Activated T-helper 1 cell treated with Interleukin-2 at 50 U/mL for 16 hours (primary cell): ENCODE results near the gene SLC16A12.
"Not testable (repeated sequence)": the region's sequence is repeated elsewhere in the genome, so short reads cannot be mapped to it uniquely, and the experiment has no call there.

Experiments
- DNase-seq: peaks from one replicate; pipeline ENCODE4 v3.0.0-alpha.2; 2020; ENCODE audit warnings: low read depth

The SLC16A12 gene

GRCh38 chr10:89414879-89415821, 120.2 kb downstream of the SLC16A12 start:
- DNase-seq, result peak; percentile 14

GRCh38 chr10:89414146-89414878, 121.1 kb downstream of the SLC16A12 start, which contains the start of gene IFIT5:
Gene IFIT5 (plus strand): TSS chr10:89414568. CDS start chr10:89414799, 231 bp downstream.
- peak; percentile 52 for DNase-seq

GRCh38 chr10:89413398-89413912, 121.9 kb downstream of the SLC16A12 start:
- no peak for DNase-seq

GRCh38 chr10:89412276-89412675, 123.1 kb downstream of the SLC16A12 start:
- not testable (repeated sequence) for DNase-seq

GRCh38 chr10:89411135-89411534, 124.3 kb downstream of the SLC16A12 start:
- DNase-seq, result not testable (repeated sequence)

GRCh38 chr10:89410551-89410950, 124.8 kb downstream of the SLC16A12 start:
- DNase-seq, result not testable (repeated sequence)

- DNase-seq, result not testable (repeated sequence)
Measured at GRCh38 chr10:89409282-89409681, 126.1 kb downstream of the SLC16A12 start.

GRCh38 chr10:89407792-89408191, 127.6 kb downstream of the SLC16A12 start:
- not testable (repeated sequence) for DNase-seq

- not testable (repeated sequence) for DNase-seq
Measured at GRCh38 chr10:89406178-89406577, 129.2 kb downstream of the SLC16A12 start.

- no peak for DNase-seq
Measured at GRCh38 chr10:89404104-89405047, 131.0 kb downstream of the SLC16A12 start.

- no peak for DNase-seq
Measured at GRCh38 chr10:89403043-89403442, 132.4 kb downstream of the SLC16A12 start.

GRCh38 chr10:89399956-89400355, 135.4 kb downstream of the SLC16A12 start:
- no peak for DNase-seq

- no peak for DNase-seq
Measured at GRCh38 chr10:89398003-89398749, 137.2 kb downstream of the SLC16A12 start.

GRCh38 chr10:89395141-89395540, 140.3 kb downstream of the SLC16A12 start:
- DNase-seq, result no peak

- DNase-seq, result no peak
Measured at GRCh38 chr10:89393898-89394297, 141.5 kb downstream of the SLC16A12 start.

GRCh38 chr10:89392974-89393373, 142.4 kb downstream of the SLC16A12 start:
- no peak for DNase-seq

- DNase-seq, result peak; percentile 3
Measured at GRCh38 chr10:89391907-89392756, 143.3 kb downstream of the SLC16A12 start, which contains the start of gene IFIT1. Gene IFIT1 (plus strand): TSS chr10:89392623. CDS start chr10:89392713, 90 bp downstream.

GRCh38 chr10:89391226-89391576, 144.2 kb downstream of the SLC16A12 start:
- not testable (repeated sequence) for DNase-seq

- DNase-seq, result no peak
Measured at GRCh38 chr10:89390476-89391225, 144.7 kb downstream of the SLC16A12 start.
